GM18498 (cell line): ENCODE data around the gene THBS4.
"Not testable (repeated sequence)": the region's sequence is repeated elsewhere in the genome, so short reads cannot be mapped to it uniquely, and the experiment has no call there.

Experiments used
- ATAC-seq: cut with Tn5 transposase; IDR thresholded peaks from one replicate; pipeline ENCODE4 v1.9.1; 2021; ENCODE audit warnings: mild to moderate bottlenecking, moderate library complexity; ENCODE audit not compliant: unreplicated experiment

The THBS4 gene

GRCh38 chr5:80111376-80111990 is 76.3 kb downstream of the THBS4 start:
- not testable (repeated sequence) for ATAC-seq

- ATAC-seq = no peak
Observed at GRCh38 chr5:80114860-80115259, 79.7 kb downstream of the THBS4 start.

DNA sequence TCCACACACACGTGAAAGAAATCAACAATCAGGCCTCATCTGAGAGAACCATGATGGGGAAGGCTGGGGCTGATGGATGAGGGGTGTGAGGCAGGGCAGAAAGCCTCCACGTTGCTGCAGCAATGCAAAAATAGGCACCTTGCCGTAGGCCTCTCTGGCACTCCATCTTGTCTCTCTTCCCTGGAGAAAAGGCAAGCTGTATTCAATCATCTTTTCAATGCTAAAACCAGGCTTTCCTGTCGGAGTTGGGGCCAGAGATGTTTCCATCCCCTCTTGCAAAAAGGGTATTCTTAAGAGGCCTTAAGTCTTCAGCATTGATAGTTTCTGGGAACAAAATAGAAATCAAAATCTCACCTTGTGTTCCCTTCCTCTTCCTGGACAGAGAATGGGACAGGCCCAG is 80.9 kb downstream of the THBS4 start:
- no peak for ATAC-seq

DNA sequence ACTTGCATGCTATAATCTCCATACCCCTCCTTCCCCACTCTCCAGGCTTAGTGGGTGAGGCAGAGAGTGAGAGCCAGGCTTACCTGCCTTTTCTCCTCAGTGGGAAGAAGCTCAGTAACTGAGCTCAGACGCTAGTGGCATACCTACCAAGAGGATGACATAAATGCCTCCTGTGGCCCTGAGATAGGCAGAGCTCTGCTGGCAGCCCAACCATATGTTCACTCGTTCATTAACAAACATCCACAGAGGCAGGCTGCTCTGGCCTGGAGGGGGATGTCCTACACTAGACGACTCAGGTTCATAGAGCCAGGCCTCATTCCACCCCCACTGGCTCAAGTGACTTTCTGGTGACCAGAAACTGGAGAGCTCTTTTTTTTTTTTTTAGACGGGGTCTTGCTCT is 81.3 kb downstream of the THBS4 start:
- no peak for ATAC-seq

- no peak for ATAC-seq
Observed at GRCh38 chr5:80117446-80117845, 82.3 kb downstream of the THBS4 start.

DNA sequence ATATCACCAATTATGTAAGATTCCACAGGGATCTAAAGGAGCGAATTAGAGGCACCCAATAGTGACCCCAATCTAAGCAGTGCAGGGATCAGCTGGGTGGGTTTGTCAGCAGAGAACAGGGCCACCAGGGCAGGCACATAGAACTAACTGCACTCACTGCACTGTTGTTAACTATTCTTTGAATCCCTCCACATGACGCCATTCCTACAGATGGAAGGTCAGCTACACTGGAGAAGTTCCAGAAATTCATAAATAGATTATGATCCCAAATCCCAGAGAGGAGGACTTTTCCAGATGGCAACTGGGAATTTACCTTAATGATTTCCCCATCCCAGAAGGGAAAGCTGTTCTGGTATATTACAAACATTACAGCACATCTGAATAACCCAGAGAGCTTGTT is 84.2 kb downstream of the THBS4 start:
- no peak for ATAC-seq

DNA sequence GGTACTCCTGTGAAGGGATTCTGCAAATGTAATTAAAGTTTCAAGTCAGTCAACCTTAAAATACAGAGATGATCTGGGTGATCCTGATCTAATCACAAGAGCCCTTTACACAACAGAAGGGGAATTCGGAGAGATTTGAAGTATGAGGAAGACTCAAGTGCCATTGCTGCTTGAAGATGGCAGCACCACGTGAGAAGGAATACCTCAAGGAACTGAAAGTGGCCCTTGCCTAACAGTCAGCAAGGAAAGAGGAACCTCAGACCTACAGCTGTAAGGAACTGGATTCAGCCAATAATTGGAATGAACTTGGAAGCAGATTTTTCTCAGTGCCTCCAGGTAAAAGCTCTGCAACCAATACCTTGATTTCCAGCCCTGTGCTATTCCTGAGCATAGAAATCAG is 87.4 kb downstream of the THBS4 start:
- ATAC-seq = no peak

DNA sequence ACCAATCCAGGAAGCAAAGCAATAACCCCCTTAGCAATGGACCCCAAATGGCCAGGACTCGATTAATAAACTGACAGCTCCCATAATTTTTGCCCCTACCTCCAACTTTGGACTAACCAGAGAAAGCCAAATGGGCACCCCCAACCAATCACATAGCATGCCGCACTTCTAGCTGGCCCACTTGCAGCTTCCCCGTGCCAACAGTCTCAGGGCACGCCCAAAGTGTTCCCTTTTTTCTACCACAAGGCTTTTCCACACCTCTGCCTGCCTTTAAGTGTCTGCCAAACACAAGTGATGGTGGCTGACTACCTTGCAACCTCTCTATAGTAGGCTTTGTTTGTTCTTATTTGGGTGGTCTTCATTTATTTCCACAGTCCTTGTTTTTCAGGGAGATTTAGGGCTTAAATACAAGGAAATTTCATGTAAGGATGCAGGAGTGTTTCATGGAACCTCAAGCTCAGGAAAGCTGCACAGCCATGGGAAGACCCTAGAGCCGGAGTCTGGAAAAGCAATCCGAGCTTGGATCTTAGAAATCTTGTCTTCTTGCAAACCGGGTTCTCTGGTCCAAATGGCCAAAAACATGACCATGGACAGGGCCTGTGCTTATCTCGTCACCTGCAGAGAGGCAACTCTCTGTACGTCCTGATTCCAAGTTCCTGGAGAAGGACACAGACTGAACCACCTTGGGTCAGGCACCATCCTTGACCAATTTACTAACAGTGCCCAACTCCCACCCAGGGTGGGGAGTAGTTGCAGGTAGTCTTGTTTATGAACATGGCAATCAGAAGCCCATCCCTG is 89.2 kb downstream of the THBS4 start:
- no peak for ATAC-seq

- ATAC-seq = peak; percentile 81
Observed at GRCh38 chr5:80125022-80125961, 90.1 kb downstream of the THBS4 start.

- ATAC-seq = peak; percentile 69
Observed at GRCh38 chr5:80125962-80126480, 90.9 kb downstream of the THBS4 start.

- no peak for ATAC-seq
Observed at GRCh38 chr5:80127116-80127552, 92.0 kb downstream of the THBS4 start.

GRCh38 chr5:80128141-80128540 is 93.0 kb downstream of the THBS4 start:
- no peak for ATAC-seq

- ATAC-seq = no peak
Observed at GRCh38 chr5:80129146-80129545, 94.0 kb downstream of the THBS4 start.
